Stomach (tissue), 9 donors: Measurements from ENCODE around the gene MAST2. TPM values are rescaled to one million over a fixed set of nuclear protein-coding genes. Genes with fewer than 3 reads are reported as not detected.
A peak's percentile ranks its signal among the peaks of the same experiment; 100 is the strongest.

ENCODE experiments used
- DNase-seq, 2 donors: peaks; one replicate each; pipeline versions ENCODE4 v3.0.0 to v3.0.0-alpha.2; 2013 to 2019
- H3K27ac ChIP-seq, 5 donors: fragments of 200-600 bp in 4 of 5; sonication (generic) in 4 of 5; one replicate each; pipeline ENCODE4 v1.5.1; 2013 to 2019; ENCODE audit warnings: mild to moderate bottlenecking in 1 of 5, moderate library complexity in 1 of 5
- H3K27me3 ChIP-seq, 3 donors: fragments of 200-600 bp; sonication (generic); one replicate each; pipeline ENCODE4 v1.5.1; 2017 to 2019; ENCODE audit warnings: mixed run types in 1 of 3
- H3K36me3 ChIP-seq, 4 donors: fragments of 200-600 bp; sonication (generic); 1 replicate in 3 of 4; 2 replicates in 1 of 4; pipeline ENCODE4 v1.5.1; 2016 to 2019
- H3K4me1 ChIP-seq, 4 donors: fragments of 200-600 bp; sonication (generic); one replicate each; pipeline ENCODE4 v1.5.1; 2016 to 2019
- H3K4me3 ChIP-seq, 4 donors: fragments of 200-600 bp; sonication (generic) in 3 of 4; one replicate each; pipeline ENCODE4 v1.5.1; 2016 to 2019; ENCODE audit warnings: mild to moderate bottlenecking in 1 of 4
- H3K9me3 ChIP-seq, 4 donors: fragments of 200-600 bp; sonication (generic); one replicate each; pipeline ENCODE4 v1.5.1; 2016 to 2019
- CTCF ChIP-seq, 7 experiments: fragments of 450-650 bp in 4 of 7; fragments of 200-600 bp in 3 of 7; sonication (generic) in 3 of 7; IDR thresholded peaks; one replicate each; pipeline ENCODE4 v1.5.1; 2016 to 2019; ENCODE audit warnings: antibody characterized with exemption in 7 of 7, control low read depth in 2 of 7, mild to moderate bottlenecking in 1 of 7
- EP300 ChIP-seq: sonication (generic); formaldehyde crosslinking; IDR thresholded peaks from one replicate; pipeline ENCODE4 v1.6.1; 2017; ENCODE audit warnings: antibody characterized with exemption
- POLR2A ChIP-seq, 4 donors: fragments of 450-650 bp; IDR thresholded peaks; one replicate each; pipeline ENCODE4 v1.6.1; 2016; ENCODE audit warnings: antibody characterized with exemption in 4 of 4, control low read depth in 2 of 4, mild to moderate bottlenecking in 1 of 4, moderate library complexity in 1 of 4
- POLR2AphosphoS5 ChIP-seq, 3 donors: sonication (generic); formaldehyde crosslinking; IDR thresholded peaks; one replicate each; pipeline ENCODE4 v1.6.1; 2016; ENCODE audit warnings: antibody characterized with exemption in 3 of 3
- WGBS, 5 donors: extraction: QIAGEN DNeasy Blood & Tissue Kit in 3 of 5; methylation state at CpG; one replicate each; pipeline versions ENCODE4 v1.1.5 to v1.1.7; 2013 to 2018; 5-methylcytosine and 5-hydroxymethylcytosine counted together
- intact Hi-C: fragments of 100-400 bp; cut with DNase I; formaldehyde crosslinking; loops from one replicate; pipeline ENCODE4 v1.15.1; 2023; ENCODE audit warnings: low total_unique reads
- polyA plus RNA-seq, 3 donors: library from polyadenylated mRNA; stranded (reverse); fragments of 200-250 nt; gene quantifications; one replicate each; pipeline ENCODE4 v1.2.3, GENCODE V29; 2013
- total RNA-seq, 5 donors: library from RNA; depleted of rRNA; stranded (reverse); fragments of >200 nt; gene quantifications; one replicate each; pipeline versions ENCODE4 v1.1.0 to v1.2.3, GENCODE V29; 2014 to 2016
- donor health status: healthy with polysubstance abuse.
- donor health status: Bipolar disorder and iron deficiency.
- donor health status: healthy.

Gene MAST2
- total and polyA plus RNA-seq, 8 donors: 5.3 to 131 (median 34.8) TPM

- no peak for DNase-seq
- H3K27ac ChIP-seq: peak overlapping the region in 4 of 5 donors; percentile 30 to 66 (median 50)
- H3K9me3 ChIP-seq: no peaks in the 10 kb centered on the region
- H3K27me3 ChIP-seq: no peaks in the 10 kb centered on the region
- TF ChIP-seq EP300 (no peak), POLR2AphosphoS5 (IDR thresholded peaks at IDR 0.05) (no peak), POLR2A (IDR thresholded peaks at IDR 0.05) (no peak), CTCF (IDR thresholded peaks at IDR 0.05) (no peak)
- peaks cover 0 to 26% (median 15%) of the 10 kb centered on the region in 4 donors for H3K4me1 ChIP-seq
- intact Hi-C loops: no loop called here
- peaks cover 0 to 8% (median 3%) of the 10 kb centered on the region in 4 donors for H3K36me3 ChIP-seq
- no peak overlapping the region for H3K4me3 ChIP-seq
- 88 to 93% (median 91%) methylated on average over 9 of the region's 9 CpGs for WGBS, 5 donors
These were observed 165.7 kb downstream of the MAST2 start for GRCh38 chr1:45968941-45969666.

GRCh38 chr1:45969866-45970265, 166.5 kb downstream of the MAST2 start:
- Histone ChIP-seq H3K27ac (peak overlapping the region in 4 of 5 donors; percentile 39 to 66 (median 52)), H3K9me3 (no peaks in the 10 kb centered on the region), H3K4me1 (peaks cover 0 to 28% (median 15%) of the 10 kb centered on the region in 4 donors), H3K27me3 (no peaks in the 10 kb centered on the region), H3K36me3 (peaks cover 0 to 8% (median 3%) of the 10 kb centered on the region in 4 donors), H3K4me3 (no peak overlapping the region)
- no peak for DNase-seq
- intact Hi-C loops: no loop called here
- TF ChIP-seq POLR2AphosphoS5 (IDR thresholded peaks at IDR 0.05): no peak
- TF ChIP-seq POLR2A (IDR thresholded peaks at IDR 0.05): no peak
- TF ChIP-seq CTCF (IDR thresholded peaks at IDR 0.05): no peak
- no peak for TF ChIP-seq EP300
- 80 to 94% (median 88%) methylated on average over 3 of the region's 3 CpGs for WGBS, 5 donors

- H3K36me3 ChIP-seq: peaks cover 0 to 8% (median 3%) of the 10 kb centered on the region in 4 donors
- H3K27me3 ChIP-seq: no peaks in the 10 kb centered on the region
- no peak for DNase-seq
- WGBS, 5 donors: 85 to 98% (median 95%) methylated on average over 3 of the region's 3 CpGs
- no peak overlapping the region for H3K27ac ChIP-seq
- TF ChIP-seq CTCF (IDR thresholded peaks at IDR 0.05) (no peak), POLR2A (IDR thresholded peaks at IDR 0.05) (no peak), POLR2AphosphoS5 (IDR thresholded peaks at IDR 0.05) (no peak), EP300 (no peak)
- peaks cover 0 to 28% (median 15%) of the 10 kb centered on the region in 4 donors for H3K4me1 ChIP-seq
- no peak overlapping the region for H3K4me3 ChIP-seq
- H3K9me3 ChIP-seq: no peaks in the 10 kb centered on the region
- intact Hi-C loops: no loop called here
These were observed 167.9 kb downstream of the MAST2 start for GRCh38 chr1:45971335-45971734.

GRCh38 chr1:45971922-45972531, 168.6 kb downstream of the MAST2 start:
- TF ChIP-seq EP300 (no peak), POLR2A (IDR thresholded peaks at IDR 0.05) (no peak)
- no peaks in the 10 kb centered on the region for H3K27me3 ChIP-seq
- H3K36me3 ChIP-seq: peaks cover 0 to 8% (median 3%) of the 10 kb centered on the region in 4 donors
- no peaks in the 10 kb centered on the region for H3K9me3 ChIP-seq
- no peak for DNase-seq
- H3K4me1 ChIP-seq: peaks cover 0 to 28% (median 15%) of the 10 kb centered on the region in 4 donors
- intact Hi-C loops: no loop called here
- H3K4me3 ChIP-seq: no peak overlapping the region
- H3K27ac ChIP-seq: peak overlapping the region in 2 of 5 donors; percentile 37 to 47
- 86 to 95% (median 94%) methylated on average over 5 of the region's 5 CpGs for WGBS, 5 donors
